GM21528 (cell line): Measurements from ENCODE around the gene EFS.
"Not testable (repeated sequence)": the region's sequence is repeated elsewhere in the genome, so short reads cannot be mapped to it uniquely, and the experiment has no call there.

Experiments used
- ATAC-seq: cut with Tn5 transposase; IDR thresholded peaks from one replicate; pipeline ENCODE4 v1.9.1; 2021; ENCODE audit warnings: mild to moderate bottlenecking, moderate library complexity; ENCODE audit not compliant: unreplicated experiment, low FRiP score

Gene EFS

DNA sequence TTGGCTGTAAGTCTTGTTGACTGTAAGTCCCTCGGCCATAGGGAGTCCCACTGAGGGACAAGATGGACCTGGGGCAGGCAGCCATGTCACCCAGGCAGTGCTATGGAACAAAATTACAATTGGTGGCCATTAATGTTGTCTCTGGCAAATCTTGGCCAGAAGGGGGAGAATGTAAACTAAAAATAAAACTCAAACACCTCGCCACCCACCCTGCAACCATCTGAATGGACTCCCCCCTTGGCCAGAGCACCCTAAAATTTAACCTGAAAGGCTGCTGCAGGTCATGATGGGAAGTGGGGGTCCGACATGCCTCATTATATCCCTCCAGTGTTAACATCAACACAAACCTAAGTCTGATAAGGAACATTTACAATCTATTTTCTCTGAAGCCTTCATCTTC lies 20.5 kb downstream of the EFS start:
- no peak for ATAC-seq

DNA sequence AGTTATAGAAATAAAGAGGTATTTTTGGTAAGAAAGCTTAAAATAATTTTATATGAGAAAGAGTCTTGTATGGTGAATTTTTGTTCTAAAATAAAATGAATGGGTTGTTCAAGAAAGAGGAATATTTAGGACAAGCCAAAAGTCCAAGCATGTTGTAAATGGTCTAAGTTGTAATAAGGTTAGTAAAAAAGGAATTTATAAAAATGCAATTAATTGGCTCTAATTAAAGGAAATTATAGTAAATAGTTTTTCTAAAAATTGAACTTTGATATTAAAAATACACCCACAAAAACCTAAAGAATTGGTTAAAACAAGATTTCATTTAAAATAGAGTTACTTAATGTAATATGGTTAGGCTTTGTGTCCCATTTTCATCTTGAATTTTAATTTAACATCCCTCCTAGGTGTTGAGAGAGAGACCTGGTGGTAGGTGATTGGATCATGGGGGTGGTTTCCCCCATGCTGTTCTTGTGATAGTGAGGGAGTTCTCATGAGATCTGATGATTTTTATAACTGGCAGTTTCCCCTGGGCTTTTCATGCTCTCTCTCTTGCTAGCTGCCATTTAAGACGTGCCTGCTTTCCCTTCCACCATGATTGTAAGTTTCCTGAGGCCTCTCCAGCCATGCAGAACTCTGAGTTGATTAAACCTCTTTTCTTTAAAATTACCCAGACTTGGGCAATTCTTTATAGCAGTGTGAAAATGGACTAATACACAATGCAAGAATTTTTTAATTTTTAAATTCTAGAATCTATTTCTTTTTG lies 25.3 kb downstream of the EFS start:
- no peak for ATAC-seq

DNA sequence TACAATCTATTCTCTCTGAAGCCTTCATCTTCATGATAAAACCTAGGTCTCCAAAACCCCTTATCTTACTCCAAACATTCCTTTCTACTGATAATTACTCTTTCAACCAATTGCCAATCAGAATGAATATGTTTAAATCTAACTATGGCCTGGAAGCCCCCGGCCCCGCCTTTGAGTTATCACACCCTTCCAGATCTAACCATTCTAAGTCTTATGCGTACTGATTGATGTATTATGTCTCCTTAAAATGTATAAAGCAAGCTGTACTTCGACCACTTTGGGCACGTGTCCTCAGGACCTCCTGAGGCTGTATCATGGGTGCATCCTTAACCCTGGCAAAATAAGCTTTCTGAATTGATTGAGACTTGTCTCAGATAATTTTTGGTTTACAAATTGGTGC lies 29.3 kb downstream of the EFS start:
- no peak for ATAC-seq

DNA sequence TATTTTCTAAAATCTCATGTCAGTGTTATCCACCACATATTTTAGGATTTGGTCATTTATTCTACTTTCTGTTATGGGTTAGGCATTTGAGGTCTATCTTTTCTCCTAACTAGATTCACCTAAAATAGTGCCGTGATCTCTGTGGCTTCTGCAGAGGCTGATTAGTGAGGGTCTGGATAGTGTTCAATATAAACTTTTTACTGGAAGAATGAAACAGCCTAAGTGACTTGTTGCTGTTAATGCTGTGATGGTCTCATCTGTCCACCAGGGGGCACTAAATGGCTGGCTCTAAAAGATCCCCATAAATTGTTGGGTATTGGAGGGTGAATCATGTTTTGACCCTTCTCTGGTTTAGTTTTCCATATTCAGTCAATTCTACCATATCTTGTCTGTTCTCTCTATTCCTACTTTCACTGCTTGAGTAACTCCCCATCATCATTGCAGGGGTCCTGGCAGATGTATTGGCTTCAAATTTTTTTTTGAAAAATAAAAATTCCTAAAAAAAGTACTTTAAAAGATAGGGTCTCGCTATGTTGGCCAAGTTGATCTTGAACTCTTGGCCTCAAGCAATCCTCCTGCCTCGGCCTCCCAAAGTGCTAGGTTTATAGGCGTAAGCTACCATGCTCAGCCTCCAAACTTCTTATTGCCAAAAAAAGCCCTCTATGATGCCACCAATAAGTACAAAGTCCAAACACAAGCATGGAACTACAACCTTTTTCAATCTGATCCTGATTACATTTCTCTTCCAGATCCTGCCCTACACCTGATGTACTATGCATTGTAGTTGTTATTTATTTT lies 36.8 kb downstream of the EFS start:
- no peak for ATAC-seq

DNA sequence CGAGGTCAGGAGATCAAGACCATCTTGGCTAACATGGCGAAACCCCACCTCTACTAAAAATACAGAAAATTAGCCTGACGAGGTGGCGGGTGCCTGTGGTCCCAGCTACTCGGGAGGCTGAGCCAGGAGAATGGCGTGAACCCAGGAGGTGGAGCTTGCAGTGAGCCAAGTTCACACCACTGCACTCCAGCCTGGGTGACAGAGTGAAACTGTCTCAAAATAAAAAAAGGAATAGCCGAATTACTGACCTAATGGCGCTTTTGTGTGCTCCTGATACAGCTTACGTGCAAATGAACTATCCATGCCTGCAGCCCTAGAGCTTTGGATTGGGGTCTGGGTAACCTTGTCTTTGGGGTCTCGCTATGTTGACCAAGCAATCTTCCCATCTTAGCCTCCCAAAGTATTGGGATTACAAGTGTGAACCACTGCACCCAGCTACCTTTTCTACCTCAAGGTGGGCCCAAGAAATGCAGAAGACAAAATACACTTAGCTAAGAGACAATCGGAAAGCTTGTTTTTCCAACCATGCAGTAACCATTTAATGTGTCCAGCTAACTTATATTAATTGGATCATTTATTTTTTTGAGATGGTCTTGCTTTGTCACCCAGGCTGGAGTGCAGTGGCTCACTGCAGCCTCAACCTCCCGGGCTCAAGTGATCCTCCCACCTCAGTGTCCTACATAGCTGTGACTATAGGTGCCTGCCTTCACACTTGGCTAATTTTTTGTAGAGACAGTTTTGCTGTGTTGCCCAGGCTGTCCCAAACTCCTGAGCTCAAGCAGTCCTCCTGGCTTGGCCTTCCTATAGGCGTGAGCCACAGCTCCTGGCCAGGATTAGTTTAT lies 38.3 kb downstream of the EFS start:
- no peak for ATAC-seq

DNA sequence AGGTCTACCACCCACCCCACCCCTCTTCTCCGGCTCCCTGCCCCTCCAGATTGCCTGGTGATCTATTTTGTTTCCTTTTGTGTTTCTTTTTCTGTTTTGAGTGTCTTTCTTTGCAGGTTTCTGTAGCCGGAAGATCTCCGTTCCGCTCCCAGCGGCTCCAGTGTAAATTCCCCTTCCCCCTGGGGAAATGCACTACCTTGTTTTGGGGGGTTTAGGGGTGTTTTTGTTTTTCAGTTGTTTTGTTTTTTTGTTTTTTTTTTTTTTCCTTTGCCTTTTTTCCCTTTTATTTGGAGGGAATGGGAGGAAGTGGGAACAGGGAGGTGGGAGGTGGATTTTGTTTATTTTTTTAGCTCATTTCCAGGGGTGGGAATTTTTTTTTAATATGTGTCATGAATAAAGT lies 39.2 kb downstream of the EFS start:
- not testable (repeated sequence) for ATAC-seq

DNA sequence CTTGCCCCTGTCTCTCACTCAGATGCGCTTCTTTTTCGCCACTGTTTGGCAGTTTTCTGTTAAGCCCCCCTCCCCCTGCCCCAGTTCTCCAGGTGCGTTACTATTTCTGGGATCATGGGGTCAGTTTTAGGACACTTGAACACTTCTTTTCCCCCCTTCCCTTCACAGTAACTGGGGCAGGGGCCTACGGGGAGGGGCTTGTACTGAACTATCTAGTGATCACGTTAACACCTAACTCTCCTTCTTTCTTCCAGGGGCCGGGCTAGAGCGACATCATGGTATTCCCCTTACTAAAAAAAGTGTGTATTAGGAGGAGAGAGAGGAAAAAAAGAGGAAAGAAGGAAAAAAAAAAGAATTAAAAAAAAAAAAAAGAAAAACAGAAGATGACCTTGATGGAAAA lies 40.0 kb downstream of the EFS start:
- no peak for ATAC-seq

DNA sequence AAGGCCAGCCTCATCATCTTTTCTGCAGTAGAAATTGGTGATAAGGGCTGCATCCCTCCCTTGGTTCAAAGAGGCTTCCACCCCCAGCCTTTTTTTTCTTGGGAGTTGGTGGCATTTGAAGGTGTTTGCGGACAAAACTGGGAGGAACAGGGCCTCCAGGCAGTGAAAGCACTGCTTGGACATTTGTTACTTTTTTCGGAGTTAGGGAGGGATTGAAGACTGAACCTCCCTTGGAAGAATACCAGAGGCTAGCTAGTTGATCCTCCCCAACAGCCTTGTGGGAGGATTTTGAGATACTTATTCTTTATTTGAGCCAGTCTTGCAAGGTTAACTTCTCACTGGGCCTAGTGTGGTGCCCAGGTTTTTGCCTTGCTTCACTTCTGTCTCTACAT lies 40.5 kb downstream of the EFS start:
- no peak for ATAC-seq

DNA sequence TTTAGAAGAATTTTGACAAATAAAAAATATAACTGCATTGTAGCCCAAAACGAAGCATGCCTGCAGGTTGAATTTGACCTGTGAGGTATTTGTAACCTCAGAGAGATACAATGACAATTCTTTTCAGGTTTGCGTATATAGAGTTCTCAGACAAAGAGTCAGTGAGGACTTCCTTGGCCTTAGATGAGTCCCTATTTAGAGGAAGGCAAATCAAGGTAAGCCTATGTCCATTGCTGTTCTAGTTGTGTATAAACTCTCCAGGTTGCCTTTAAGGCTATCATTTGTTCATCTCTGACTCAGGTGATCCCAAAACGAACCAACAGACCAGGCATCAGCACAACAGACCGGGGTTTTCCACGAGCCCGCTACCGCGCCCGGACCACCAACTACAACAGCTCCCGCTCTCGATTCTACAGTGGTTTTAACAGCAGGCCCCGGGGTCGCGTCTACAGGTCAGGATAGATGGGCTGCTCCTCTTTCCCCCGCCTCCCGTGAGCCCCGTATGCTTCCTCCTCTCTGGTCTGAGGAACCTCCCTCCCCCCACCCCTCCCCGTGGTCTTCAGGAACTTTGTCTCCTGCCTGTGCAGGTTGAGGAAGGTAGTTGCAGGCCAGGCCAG lies 41.0 kb downstream of the EFS start:
- no peak for ATAC-seq

DNA sequence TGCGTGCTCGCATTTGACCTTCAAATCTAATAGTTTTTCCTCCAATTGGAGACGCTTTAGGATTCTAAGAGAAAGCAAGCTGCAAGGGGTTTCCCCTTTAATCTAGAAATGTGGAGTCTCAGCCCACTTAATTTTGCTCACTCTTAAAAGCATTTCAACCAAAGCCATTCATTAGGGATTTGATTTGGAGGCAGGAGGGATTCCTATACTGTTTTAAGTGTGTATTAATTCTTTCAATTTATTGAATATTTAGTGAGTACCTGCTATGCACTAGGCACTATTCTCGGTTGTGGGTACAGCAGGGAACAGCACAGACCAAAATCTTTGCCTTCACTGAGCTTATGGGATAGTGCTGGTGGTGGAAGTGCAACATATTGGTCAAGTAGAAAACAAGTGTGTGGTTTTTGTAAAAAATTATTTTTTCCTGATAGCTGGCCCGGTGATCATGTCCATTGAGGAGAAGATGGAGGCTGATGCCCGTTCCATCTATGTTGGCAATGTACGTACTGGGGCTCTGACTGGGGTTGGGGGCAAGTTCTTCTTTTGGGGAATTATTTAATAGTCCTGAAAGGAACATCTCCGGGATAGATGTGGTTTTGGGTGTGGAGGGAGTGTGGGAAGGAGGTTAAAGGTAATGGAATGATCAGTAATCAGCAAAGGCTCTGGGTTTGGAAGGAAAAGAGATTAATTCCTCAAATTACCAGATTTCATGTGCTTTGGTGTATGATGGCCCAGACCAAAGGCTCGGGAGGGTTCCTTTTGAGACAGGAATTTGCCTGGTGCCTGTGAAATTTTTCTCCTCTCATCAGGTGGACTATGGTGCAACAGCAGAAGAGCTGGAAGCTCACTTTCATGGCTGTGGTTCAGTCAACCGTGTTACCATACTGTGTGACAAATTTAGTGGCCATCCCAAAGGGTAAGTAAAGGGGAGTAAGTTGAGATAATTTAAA lies 42.1 kb downstream of the EFS start:
- ATAC-seq, result no peak

DNA sequence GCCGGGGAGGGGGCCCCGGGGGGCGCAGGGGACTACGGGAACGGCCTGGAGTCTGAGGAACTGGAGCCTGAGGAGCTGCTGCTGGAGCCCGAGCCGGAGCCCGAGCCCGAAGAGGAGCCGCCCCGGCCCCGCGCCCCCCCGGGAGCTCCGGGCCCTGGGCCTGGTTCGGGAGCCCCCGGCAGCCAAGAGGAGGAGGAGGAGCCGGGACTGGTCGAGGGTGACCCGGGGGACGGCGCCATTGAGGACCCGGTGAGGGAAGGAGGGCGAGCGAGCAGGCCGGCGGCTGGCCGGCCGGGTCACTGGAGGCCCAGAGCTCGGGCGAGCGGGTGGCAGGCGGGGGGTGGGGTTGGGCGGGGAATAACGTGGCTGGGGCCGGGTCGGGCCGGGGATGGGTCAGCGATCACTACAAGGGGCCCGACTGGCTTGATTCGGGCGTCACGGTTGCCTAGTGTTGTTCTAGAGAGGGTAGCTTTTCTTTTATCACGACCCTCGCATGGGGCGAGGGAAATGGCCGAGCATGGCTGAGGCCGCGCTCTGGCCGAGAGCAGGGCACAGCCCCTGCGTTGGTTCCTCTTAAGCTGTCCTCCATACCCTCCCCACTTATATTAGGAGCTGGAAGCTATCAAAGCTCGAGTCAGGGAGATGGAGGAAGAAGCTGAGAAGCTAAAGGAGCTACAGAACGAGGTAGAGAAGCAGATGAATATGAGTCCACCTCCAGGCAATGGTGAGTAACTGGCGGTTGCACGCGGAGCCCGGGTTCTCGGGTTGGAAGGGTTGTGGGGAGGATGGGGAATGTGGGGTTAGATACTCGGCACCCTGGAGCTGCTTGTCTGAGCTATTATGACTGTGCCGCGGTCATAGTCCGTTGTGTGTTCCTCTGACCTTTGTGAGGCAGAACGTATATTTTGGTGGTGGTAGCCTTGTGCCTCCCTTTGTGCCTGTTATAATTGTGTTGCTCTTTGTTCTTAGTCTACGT lies 43.1 kb downstream of the EFS start:
- peak; percentile 21 for ATAC-seq

DNA sequence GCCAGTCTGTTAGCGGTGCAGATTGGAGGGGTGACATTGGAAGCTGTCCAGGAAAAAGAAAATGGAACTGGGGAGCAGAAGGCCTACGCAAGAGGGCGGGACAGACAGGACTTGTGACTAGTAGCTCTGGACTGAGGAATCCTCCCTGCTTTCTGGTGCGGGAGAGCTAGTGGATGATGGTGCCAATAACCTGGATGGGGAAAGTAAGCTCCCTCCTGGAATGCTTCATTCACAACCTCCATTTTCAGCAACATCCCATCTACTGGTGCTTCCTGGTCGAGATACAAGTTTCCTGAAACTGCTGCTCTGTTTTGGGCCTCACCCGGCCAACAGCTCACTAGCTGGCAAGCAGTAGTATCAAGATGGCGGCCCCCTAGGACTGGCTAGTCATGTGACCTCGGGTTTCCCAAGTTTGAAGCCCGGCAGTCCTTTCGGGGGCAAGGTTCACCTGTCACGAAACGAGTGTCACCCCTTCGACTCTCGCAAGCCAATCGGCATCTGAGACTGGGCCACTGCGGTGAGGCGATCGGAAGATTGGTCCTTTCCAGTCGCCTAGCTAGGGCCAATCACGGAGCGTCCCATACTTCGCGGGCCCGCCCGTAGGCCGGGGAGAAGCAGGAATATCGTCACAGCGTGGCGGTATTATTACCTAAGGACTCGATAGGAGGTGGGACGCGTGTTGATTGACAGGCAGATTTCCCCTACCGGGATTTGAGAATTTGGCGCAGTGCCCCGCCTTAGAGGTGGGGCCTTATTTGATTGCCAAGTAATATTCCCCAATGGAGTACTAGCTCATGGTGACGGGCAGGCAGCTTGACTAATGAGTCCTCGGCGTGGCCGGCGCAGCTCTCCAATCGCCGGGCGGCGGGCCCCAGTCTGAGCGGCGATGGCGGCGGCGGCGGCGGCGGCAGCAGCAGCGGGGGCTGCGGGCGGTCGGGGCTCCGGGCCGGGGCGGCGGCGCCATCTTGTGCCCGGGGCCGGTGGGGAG lies 44.1 kb downstream of the EFS start, which contains the start of gene PABPN1:
TSS of gene PABPN1 (plus strand) at position 874 of the 988 bp plus-strand sequence. CDS start at position 887, 13 bp downstream.
- ATAC-seq, result peak; percentile 91

DNA sequence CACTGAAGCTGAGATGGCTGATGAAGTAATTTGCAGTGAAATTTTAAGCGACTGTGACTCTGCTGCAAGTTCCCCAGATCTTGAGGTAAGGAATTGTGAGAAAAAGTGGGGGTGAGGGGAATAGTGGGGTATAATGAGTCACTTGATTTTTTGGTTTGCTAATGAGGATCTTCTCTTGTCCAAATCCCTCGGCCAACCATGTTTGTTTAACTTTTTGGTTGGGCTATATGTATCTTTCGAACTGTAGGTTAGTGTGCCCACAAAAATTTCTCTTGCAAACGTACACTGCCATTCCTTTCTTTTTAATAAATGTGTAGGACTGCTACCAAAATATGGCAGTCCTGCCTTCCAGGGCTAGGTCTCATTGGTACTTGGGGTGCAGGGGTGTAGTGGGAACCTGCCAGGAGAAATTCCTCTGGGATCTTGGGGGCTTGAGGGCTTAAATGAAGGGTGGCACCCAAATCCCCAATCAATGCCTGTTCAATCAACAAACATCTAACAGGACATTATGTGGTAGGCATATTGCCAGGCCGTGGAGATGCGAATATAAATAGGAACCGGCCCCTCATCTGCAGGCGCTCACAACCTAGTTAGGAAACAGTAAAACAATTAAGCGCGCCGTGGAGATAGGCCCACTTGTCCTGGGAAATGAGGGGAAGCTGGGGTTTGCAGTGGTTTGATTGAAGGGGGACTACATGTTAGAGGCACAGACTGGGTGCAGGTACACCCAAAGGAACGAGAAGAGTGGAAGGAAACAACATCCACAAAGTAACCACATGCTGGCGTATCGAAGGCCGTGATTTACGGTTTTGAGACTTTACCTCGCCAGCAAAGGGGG lies 45.0 kb downstream of the EFS start:
- no peak for ATAC-seq

DNA sequence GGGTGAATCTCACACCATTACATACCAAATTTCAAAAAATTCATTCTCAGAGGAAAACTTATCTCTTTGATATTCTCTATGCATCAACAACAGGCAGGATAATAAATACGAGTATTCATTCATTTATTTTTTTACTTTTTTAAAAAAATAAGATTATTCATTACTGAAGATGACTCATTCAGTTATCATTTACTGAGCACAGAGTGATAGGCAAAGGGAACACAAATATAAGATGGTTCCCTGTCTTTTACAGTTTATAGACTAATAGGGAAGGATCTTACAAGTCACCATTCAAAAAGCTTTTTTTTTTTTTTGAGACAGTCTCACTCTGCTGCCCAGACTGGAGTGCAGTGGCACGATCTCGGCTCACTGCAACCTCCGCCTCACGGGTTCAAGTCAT lies 48.7 kb downstream of the EFS start:
- ATAC-seq, result no peak

DNA sequence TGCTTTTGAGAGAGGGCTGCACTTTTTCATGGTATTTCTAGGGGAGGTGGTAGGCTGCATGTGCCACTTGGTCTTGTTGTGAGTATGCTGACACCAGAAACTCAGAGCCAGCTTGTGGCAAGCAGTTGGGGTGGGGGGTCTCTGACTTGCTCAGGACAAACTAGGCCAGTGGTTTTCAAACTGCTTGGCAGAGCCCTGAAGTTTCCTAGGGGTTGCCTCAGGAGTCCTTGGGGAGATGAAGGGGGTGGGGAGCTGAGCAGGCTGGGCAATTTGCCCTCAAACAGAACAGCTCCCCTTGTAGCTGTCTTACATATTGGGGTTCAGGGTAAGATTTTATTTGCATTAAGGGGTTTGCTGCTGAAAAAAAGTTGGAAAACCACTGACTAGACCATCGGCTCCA lies 54.4 kb downstream of the EFS start:
- no peak for ATAC-seq

DNA sequence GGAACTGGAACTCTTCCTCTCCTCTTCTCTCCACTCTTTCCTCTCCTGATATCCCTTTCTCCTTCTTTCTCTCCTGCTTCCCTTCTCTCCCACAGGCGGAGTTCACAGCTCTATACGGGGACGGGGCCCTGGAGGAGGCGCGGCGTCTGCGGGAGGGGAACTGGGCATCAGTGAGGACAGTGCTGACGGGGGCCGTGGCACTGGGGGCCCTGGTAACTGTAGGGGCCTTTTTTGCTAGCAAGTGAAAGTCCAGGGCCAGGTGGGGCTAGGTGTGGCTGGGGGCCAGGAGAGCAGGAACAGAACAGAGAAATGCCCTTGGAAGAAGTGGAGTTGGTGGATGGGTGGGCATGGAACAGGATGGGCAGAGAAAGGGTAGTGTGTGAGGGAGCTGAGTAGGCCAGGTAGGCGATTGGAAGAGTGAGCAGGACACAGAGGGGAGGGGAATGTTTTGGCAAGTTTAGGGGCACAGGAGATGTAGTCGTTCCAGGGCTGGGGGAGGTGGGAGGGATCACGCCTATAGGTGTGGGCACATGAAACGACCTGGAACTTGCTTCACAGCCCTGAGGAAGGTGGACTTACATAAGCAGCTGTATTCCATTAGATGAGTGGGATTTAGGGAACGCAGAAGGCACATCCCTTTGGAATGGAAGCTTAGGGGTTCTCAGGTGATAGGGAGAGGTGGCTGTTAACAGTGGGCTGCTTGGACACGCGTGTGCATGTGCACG lies 56.1 kb downstream of the EFS start:
- ATAC-seq, result no peak
